Measurements from ENCODE around the gene FARP2.
"Not testable (repeated sequence)": the region's sequence is repeated elsewhere in the genome, so short reads cannot be mapped to it uniquely, and the experiment has no call there.

FARP2 gene

GRCh38 chr2:241412144-241412543 lies 56.1 kb downstream of the FARP2 start:
- DNase-seq, result no peak

GRCh38 chr2:241413501-241413900 lies 57.4 kb downstream of the FARP2 start:
- DNase-seq, result not testable (repeated sequence)

GRCh38 chr2:241413929-241414580 lies 58.0 kb downstream of the FARP2 start:
- DNase-seq, result no peak

- no peak for DNase-seq
Measured at GRCh38 chr2:241415196-241415595, 59.1 kb downstream of the FARP2 start.

GRCh38 chr2:241417626-241418025 lies 61.5 kb downstream of the FARP2 start:
- DNase-seq, result no peak

GRCh38 chr2:241421330-241421729 lies 65.2 kb downstream of the FARP2 start:
- DNase-seq, result no peak

- not testable (repeated sequence) for DNase-seq
Measured at GRCh38 chr2:241421942-241422341, 65.9 kb downstream of the FARP2 start.

- no peak for DNase-seq
Measured at GRCh38 chr2:241422350-241422749, 66.3 kb downstream of the FARP2 start.

- DNase-seq, result not testable (repeated sequence)
Measured at GRCh38 chr2:241423489-241423888, 67.4 kb downstream of the FARP2 start.

- DNase-seq, result no peak
Measured at GRCh38 chr2:241425368-241425767, 69.3 kb downstream of the FARP2 start.

- no peak for DNase-seq
Measured at GRCh38 chr2:241430178-241430577, 74.1 kb downstream of the FARP2 start.

- no peak for DNase-seq
Measured at GRCh38 chr2:241432824-241433448, 76.9 kb downstream of the FARP2 start.

GRCh38 chr2:241437179-241437578 lies 81.1 kb downstream of the FARP2 start:
- no peak for DNase-seq

GRCh38 chr2:241441492-241441891 lies 85.4 kb downstream of the FARP2 start:
- no peak for DNase-seq

- peak; percentile 94 for DNase-seq
Measured at GRCh38 chr2:241443486-241444223, 87.6 kb downstream of the FARP2 start.

GRCh38 chr2:241445426-241445825 lies 89.3 kb downstream of the FARP2 start:
- DNase-seq, result no peak

- not testable (repeated sequence) for DNase-seq
Measured at GRCh38 chr2:241450092-241450491, 94.0 kb downstream of the FARP2 start.

- no peak for DNase-seq
Measured at GRCh38 chr2:241451840-241452506, 95.9 kb downstream of the FARP2 start.

- not testable (repeated sequence) for DNase-seq
Measured at GRCh38 chr2:241453919-241454318, 97.8 kb downstream of the FARP2 start.

- DNase-seq, result no peak
Measured at GRCh38 chr2:241454837-241455485, 98.9 kb downstream of the FARP2 start.

GRCh38 chr2:241456546-241456945 lies 100.5 kb downstream of the FARP2 start:
- no peak for DNase-seq

GRCh38 chr2:241458687-241459086 lies 102.6 kb downstream of the FARP2 start:
- DNase-seq, result no peak

GRCh38 chr2:241459520-241459919 lies 103.4 kb downstream of the FARP2 start:
- no peak for DNase-seq
